GM21786 (cell line): ENCODE data around the gene CEP72.

Experiments used
- ATAC-seq: cut with Tn5 transposase; IDR thresholded peaks from one replicate; pipeline ENCODE4 v1.9.1; 2021; ENCODE audit not compliant: unreplicated experiment

Gene CEP72

DNA sequence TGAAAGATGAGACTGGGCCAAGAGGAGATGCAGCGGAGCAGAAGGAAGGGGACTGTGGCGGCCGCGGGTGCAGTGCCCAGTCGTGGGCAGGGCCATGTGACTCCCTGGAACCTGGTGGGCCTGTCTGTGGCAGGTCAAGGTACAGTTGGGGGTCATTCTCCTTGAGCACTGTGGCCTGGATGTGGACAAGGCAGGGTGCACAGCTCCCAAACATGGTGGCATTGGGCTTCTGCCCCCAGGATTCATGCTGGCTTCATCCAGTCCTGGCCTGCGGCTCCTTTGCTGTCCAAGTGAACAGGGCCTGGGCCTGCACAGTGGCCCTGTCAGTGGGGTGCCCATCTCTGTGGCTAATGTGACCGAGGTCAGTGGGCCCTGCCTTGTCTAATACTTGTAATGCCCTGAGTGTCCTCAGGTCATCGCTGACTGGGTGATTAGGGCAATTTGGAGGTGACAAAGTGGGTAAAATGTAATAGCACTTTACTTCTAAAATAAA is 39.9 kb downstream of the CEP72 start:
- no peak for ATAC-seq

DNA sequence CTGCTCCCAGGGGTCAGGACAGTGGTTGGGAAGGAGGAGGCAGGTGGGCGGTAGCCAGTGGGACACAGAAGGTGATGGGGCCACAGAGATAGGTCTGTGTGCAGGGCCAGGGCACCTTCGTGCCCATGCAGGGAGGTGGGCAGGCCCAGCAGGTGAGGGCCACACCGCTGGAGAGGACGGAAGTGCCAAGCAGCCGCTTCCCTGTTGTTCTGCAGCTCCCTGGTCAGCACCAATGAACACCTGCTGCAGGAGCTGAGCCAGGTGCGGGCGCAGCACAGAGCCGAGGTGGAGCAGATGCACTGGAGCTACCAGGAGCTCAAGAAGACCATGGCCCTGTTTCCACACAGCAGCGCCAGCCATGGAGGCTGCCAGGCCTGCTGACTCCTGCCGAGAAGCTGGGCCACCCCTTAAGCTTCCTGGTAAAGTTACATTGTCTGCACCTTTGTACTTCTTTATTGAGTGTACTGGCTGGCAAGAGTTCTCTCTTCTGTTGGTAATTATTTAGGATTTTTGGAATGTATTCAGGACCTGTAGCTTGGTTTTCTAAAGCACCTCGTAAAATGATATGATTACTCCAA is 40.7 kb downstream of the CEP72 start:
- ATAC-seq, result no peak

DNA sequence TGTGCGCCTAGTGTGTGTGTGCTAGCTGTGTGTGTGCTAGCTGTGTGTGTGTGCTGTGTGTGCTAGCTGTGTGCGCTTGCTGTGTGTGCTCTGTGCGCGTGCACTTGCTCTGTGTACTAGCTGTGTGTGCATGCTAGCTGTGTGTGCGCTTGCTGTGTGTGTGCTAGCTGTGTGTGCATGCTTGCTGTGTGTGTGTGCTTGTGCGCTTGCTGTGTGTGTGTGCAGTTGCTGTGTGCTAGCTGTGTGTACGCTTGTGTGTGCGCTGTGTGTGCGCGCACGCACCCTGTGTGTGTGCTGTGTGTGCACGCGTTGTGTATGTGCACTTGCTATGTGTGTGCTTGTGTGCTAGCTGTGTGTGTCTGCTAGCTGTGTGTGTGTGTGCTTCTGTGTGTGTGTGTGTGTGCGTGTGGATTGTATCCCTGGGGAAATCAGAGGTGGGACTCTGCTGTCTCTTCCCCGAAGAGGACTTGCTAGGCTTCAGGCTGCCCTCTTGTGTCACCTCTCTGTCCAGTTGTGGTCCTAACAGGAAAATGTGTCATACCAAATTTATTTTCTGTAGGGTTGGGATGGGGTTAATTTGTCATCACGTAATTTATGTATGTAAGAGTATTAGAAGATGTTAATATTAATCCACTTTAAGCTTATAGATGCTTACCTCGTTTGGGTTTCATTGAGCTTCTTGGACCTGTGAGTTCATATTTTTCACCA is 42.1 kb downstream of the CEP72 start:
- ATAC-seq, result no peak

DNA sequence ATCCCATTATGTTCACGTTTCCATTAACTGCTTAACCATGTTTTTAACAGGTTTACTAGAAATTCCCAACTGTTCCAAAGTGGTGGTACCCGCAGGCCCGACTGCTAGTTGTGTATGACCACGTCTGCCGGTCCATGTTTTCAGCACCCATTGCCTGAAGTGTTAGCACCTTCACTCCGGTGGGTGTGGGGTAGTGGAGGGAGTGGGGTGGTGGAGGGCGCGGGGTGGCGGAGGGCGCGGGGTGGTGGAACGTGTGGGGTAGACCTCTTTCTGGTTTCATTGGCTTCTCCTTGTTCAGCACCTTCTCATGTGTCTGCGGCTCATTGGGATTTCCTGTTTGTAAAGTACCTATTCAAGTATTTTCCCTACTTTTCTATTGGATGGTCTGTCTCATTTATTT is 43.3 kb downstream of the CEP72 start:
- ATAC-seq, result no peak

DNA sequence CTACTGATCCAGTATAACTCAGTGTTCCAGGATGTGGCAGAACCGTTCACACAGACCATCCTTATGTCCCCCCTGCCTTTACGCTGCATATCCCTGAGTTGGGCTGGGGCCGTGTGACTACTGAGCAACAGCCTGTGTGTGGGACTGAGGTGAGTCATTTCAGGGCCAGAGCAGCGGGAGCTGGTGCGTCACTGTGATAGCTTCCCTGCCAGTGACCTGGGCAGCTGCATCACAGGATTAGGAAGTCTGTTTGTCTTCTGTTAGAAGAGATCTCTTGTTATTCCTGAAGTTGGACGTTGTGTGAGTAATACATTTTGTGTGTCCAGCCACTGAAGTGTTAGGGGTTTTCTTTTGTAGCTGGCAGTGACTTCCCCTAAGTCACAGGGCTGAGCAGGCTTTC is 45.4 kb downstream of the CEP72 start:
- ATAC-seq, result no peak

DNA sequence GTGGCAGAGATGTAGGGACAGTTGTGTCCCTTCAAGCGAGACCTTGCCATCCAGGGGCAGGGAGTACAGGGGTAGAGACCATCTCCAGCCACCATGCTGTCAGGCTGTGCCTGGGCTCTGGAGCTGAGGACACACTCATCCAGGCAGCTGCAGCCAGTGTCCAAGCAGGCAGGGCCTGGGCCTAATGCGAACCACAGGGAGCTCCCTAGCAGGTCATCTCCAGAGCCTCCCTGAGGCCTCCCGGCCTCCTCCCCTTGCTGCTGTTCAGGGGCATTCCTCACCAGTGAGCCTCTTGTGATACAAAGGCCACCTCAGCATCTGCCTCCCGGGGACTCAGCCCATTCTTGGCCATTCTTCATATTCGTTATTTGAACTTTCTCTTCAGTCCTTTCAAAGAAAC is 46.0 kb downstream of the CEP72 start:
- ATAC-seq, result no peak

DNA sequence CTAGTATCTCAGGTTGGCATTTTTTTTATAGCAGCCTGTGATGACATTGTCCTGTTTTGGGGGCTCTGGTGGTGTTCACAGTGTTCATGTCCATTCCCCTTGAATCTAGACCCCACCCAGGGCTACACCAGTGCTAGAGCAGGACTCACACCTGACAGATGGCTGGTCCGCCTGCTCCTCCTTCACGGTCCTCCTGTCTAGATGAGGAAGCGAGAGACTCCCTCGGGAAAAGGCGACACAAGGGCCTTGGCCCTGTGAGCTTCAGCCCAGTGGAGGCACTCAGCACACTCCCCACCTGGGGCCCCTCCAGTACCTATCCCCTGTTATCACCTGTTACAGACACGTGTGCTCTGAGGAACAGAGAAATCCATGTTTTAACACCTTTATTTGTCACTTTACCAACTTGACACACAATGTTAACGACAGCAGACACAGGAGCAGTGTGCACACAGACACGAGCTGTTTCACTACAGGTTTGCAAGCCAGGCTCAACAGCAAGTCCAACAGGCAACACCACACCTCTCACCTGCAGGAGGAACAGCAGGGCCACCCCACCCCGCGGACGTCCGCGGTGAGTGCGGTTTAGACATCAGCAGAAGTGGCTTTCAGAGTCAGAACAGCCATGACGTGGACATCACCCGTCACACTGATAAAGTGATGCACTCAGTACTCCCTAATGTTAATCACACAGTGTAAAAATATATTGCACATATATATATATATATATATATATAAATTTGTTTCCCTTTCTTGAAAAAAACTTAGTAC is 47.5 kb downstream of the CEP72 start:
- no peak for ATAC-seq

DNA sequence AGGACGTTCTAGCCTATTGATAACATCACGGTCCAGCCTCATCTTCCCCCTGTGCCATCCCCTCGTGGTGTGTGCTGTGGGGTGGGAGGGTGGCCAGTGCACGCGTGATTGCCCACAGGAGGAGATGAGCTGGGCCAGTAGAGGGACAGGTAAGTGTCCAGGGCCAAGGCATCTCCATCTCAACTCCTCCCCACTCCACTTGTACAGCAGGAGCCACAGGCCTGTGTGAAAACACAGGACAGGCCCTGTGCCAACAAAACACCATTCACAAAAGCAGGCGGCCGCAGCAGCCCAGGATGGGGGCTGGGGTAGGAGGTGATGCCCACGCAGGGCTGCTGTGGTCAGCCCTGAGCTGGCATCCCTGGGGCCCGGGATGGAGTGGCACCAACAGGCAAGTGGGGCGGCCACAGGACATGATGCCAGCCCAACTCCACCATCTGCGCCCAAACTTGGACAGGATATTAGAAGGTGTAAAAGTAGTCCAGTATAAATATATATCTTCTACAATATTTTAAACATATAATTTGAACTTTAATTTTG is 48.4 kb downstream of the CEP72 start:
- ATAC-seq, result no peak

DNA sequence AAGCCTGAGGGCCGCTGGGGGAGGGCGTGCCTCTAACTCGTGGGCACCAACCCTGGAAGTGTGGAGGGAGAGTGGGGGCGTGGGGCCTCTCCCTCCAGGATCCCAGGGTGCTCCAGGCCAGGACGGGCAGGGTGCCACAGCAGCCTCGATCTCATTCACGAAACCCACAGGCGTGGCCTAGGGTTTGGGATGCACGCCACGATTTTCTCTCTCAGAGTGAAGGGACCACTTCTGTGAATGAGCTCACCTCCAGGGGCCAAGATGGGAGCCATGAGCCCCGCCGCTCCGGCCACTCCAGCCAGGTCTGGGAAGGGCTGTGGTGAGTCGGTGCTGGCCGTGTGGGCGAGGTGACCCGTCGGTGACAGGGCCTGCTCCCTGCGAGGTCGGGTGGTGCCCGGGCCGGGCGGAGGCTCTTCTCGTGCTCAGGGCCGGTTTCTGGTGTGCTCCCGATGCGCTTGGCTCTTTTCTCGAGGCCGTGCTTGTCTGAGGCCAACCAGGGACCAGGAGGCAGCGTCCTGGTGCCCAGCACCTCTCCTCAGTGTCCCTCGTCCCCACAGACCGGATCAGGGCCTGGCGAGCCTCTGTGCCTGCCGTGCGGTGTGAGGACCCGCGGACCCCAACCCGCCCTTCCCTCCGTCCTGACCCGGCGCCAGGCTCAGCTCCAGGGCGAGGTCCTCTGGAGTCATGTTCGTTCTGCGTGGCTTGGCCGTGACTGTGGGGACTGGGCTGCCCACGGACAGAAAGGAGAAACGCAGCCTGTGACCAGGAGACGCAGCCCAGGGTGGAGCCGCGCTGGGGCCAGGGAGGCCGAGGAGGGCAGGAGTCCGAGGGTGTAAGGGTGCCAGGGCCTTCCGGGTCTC is 50.0 kb downstream of the CEP72 start:
- ATAC-seq, result no peak

DNA sequence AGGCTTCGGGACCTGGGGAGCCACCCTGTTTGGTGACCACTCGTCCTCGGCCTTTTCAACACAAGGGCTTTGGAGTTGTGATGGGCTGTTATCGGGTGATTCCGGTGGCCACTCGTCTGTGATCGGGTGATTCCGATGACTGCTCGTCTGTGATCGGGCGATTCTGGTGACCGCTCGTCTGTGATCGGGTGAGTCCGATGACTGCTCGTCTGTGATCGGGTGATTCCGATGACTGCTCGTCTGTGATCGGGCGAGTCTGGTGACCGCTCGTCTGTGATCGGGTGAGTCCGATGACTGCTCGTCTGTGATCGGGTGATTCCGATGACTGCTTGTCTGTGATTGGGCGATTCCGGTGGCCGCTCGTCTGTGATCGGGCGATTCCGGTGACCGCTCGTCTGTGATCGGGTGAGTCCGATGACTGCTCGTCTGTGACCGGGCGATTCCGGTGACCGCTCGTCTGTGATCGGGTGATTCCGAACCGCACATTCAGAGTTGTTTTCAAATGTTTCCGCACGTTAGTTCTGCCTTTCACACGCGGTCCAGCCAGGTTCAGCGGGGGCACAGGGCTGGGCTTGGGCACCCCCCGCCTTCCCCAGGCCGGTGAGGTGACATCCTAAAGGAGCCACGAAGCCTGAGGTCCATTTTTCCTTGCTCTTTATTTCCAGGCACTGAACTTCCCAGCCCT is 50.8 kb downstream of the CEP72 start:
- ATAC-seq, result no peak

DNA sequence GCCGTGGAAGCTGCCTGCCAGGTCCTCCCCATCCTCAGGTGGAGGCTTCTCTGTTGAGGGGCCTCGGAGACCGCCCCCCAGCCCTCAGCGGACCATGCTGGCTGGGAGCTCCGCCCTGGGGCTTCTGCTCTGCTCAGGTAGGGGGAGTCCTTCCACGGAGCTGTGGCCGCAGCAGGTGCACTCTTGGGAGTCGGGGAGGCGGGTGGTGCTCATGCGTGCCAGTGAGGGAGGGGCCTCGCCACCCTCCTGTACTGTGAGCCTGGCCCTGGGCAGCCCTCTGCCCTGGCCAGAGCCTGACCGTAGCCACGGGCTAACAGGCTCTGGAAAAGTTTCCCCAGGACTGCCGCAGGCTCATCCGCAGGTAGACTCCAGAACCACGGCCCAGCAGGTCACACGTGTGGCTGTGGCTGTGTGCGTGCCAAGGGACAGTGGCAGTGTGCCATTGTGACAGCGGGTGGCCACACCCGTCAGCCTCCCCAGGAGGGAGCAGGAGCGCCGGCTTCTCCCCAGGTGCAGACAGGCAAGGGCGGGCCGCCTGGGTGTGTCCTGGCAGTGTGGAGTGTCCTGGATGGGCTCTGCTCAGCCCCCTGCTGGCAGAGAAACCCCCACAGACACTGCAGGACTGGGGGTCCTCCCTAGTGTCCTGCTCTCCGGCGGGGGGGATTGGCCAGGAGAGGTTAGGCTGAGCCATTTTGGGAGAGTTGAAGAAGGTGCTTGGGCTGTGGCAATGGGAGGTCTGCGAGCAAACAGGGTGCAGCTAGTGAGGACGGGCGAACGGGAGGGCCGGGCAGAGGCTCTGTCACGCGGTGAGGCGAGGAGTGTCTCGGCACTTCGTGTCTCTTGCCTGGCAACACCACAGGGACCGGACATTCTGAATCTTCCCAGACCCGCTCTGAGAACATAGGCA is 51.5 kb downstream of the CEP72 start:
- no peak for ATAC-seq

DNA sequence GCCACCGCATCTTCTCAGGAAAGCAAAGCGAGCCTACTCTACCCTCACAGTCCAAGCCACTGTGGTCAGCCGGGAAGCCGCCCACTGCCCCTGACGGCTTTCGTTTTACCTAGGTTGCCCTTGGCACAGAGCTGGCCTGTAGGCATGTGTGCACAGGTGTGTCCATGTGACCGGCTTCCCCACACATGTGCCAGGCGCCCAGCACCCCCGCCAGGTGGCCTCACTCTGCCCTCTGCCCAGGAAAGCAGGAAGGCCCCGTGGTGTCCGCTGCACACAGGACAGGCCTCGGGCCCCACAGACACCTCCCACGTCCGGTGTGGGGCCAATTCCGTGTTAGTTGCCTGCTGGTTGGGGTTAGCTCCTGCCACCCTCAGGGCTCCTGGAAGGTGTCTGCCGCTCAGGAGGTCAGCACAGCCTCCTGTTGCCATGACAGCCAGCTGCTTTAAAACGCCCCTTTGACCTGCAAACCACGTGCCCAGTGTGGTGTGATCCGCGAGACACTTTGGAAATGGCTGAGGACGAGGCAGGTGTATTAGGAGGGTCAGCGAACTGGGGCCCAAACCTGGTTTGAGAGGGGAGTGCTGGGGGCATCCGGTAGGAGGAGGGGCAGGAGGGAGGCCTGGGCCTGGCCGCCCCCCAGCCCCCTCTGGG is 52.3 kb downstream of the CEP72 start:
- no peak for ATAC-seq

DNA sequence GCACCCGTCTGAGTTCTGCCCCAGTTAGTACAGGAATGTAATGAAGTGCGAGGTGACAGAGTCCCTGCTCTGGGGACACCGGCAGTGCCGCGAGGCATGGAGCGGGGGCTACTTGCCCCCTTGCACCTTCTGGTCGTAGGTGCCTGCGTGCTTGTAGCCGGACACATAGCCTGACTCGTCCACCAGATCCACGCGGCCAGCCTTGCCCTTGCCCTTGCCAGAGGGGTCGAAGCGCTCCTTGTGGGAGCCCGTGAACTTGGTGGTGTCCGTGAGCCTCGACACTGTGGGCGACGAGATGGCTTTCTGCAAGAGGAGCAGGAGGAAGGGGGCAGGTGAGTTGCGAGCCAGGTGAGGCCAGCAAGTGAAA is 52.8 kb downstream of the CEP72 start:
- ATAC-seq, result no peak

DNA sequence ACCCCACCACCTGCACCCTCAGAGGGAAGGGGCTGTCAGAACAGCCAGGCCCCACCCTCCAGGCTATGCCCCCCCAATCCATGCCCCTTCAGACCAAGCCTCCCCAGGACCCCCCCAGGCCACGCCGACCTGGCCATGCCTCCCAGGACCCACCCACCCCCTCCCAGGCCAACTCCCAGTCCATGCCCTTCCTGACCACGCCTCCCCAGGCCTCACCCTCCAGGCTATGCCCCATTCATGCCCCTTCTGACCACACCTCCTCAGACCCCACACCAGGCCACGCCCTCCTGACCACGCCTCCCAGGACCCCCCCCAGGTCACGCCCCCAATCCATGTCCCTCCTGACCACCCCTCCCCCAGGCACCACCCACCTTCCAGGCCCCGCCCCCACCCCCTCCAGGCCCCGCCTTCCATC is 53.4 kb downstream of the CEP72 start:
- ATAC-seq, result no peak

DNA sequence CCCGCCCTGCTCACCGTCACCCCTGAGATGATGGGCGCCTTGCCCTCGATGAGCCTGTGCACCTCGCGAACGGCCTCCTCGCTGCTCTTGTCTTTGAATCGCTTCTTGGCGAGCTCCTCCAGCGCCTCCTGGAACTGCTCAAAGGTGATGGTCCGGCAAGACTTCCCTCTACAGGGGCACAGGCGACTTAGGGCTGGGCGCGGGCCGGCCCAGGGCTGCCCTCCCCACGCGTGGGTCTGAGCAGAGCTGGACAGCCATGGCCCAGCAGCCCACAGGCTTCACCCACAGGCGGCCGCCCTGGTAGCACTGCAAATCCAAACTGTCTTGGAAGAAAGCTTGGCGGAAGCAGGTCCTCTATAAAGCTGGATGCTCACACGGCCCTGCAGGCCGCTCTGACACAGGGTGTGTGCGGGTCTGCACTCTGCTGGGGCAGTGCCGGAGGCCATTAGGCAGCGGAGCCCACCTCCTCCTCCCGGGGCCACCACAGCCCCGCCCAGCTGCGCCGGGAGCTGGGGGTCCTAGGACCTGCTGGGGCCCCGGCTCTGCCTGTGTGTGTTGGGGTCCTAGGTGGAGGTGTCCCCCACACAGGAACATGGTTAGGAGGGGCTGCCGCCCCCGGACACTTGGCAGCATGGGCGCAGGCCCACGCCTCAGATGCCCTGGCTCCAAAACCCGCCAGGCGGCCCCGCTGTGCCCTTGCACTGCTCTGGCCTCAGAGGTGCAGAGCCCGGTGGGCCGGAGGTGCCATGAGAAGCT is 54.0 kb downstream of the CEP72 start:
- no peak for ATAC-seq

DNA sequence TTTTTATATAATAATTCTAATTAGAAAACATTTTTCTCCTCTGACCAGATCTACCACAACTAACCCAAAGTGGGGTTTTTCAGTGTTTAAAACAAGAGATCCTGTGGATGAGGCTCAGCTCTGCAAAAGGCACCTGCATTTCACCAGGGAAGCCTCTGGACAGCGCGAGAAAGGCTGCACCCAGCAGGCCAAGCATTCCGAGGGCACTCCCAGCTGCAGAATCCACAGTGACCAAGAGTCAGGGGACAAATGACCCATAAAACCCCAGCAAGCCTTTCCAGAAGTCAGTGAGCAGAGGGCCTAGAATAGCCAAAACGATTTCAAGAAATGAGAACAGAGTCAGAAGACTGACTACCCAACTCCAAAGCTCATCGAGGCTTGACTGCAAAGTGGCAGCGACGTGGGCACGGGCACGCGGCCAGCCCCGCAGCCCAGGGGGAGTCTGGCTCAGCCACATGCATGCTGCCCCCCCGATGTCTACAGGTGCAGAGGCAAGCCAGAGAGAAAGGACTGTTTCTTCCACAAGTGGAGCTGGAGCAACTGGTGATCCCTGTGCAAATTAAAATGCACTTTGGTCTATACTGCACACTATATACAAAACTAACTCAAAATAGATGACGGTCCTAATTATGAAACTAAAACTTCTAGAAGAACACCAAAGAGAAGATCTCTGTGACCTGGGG is 54.8 kb downstream of the CEP72 start:
- no peak for ATAC-seq

DNA sequence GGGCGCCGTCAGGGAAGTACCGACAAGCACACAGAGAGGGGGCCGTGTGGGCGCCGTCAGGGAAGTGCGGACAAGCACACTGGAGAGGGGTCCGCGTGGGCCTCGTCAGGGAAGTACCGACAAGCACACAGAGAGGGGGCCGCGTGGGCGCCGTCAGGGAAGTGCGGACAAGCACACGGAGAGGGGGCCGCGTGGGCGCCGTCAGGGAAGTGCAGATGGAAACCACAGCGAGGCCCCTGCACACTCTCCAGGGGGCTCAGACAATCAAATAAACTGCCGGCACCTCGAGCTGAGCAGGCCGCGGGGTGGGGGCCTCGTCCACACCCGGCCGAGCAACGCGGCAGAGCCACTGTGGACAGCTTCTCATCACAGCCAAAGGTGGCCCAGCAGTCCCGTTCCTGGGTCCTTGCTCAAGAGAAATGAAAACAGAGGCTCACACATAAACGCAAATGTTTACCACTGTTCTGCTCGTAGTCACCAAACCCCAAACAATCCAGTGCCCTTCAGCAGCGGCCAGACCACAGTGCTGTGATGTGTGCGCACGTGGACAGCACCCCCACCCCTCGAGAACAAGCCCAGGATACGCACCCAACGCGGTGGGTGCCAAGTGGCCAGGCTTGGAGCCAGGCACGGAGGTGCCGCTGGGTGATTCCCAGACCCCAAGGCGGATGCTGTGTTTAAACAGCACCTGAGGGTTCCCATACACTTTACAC is 56.3 kb downstream of the CEP72 start:
- no peak for ATAC-seq
